Measurements from ENCODE around the gene RBPMS2. TPM values are rescaled to one million over a fixed set of nuclear protein-coding genes. Genes with fewer than 3 reads are reported as not detected.
A peak's percentile ranks its signal among the peaks of the same experiment; 100 is the strongest.

Gene RBPMS2
- total RNA-seq, 1 donor from 2014 or later, result not detected

GRCh38 chr15:64697911-64698369 is 77.4 kb downstream of the RBPMS2 start:
- intact Hi-C loops (cut with DNase I), result no loop called here
- H3K27me3 ChIP-seq, result no peaks in the 10 kb centered on the region
- no peak overlapping the region for H3K4me3 ChIP-seq
- no peaks in the 10 kb centered on the region for H3K9me3 ChIP-seq
- H3K36me3 ChIP-seq, result peaks cover 0 to 6% of the 10 kb centered on the region in 2 donors
- H3K4me1 ChIP-seq, result peaks cover 17 to 56% of the 10 kb centered on the region in 2 donors
- peak overlapping the region; percentile 84 to 85 for H3K27ac ChIP-seq
- DNase-seq (ENCODE audit: low spot score in 2 of 2), result no peak
- no peak for TF ChIP-seq CTCF (IDR thresholded peaks at IDR 0.05)

- Histone ChIP-seq H3K4me3 (no peak overlapping the region), H3K27me3 (no peaks in the 10 kb centered on the region), H3K27ac (no peak overlapping the region), H3K4me1 (peaks cover 21 to 61% of the 10 kb centered on the region in 2 donors), H3K36me3 (peaks cover 0 to 6% of the 10 kb centered on the region in 2 donors), H3K9me3 (no peaks in the 10 kb centered on the region)
- intact Hi-C loops (cut with DNase I), result no loop called here
- TF ChIP-seq CTCF (IDR thresholded peaks at IDR 0.05), result no peak
- DNase-seq (ENCODE audit: low spot score in 2 of 2), result no peak
Observed at GRCh38 chr15:64696481-64696880, 78.9 kb downstream of the RBPMS2 start.

- H3K36me3 ChIP-seq, result peaks cover 4 to 15% of the 10 kb centered on the region in 2 donors
- intact Hi-C loops (cut with DNase I), result no loop called here
- TF ChIP-seq CTCF (IDR thresholded peaks at IDR 0.05), result no peak
- H3K27ac ChIP-seq, result peak overlapping the region in 1 of 2 donors; percentile 7
- H3K4me1 ChIP-seq, result peaks cover 19 to 60% of the 10 kb centered on the region in 2 donors
- no peaks in the 10 kb centered on the region for H3K27me3 ChIP-seq
- no peak for DNase-seq (ENCODE audit: low spot score in 2 of 2)
- H3K4me3 ChIP-seq, result no peak overlapping the region
- H3K9me3 ChIP-seq, result no peaks in the 10 kb centered on the region
Observed at GRCh38 chr15:64695561-64695992, 79.8 kb downstream of the RBPMS2 start.

GRCh38 chr15:64694816-64695215 is 80.6 kb downstream of the RBPMS2 start:
- H3K4me1 ChIP-seq, result peaks cover 19 to 53% of the 10 kb centered on the region in 2 donors
- no peak for DNase-seq (ENCODE audit: low spot score in 2 of 2)

GRCh38 chr15:64693134-64693533 is 82.3 kb downstream of the RBPMS2 start:
- Histone ChIP-seq H3K4me1 (peaks cover 11 to 37% of the 10 kb centered on the region in 2 donors), H3K4me3 (no peak overlapping the region), H3K36me3 (peaks cover 26 to 38% of the 10 kb centered on the region in 2 donors), H3K9me3 (no peaks in the 10 kb centered on the region), H3K27me3 (no peaks in the 10 kb centered on the region), H3K27ac (peak overlapping the region; percentile 51 to 66)
- no peak for TF ChIP-seq CTCF (IDR thresholded peaks at IDR 0.05)
- intact Hi-C loops (cut with DNase I), result no loop called here
- peak in 1 of 2 donors; percentile 82 for DNase-seq (ENCODE audit: low spot score in 2 of 2)

More at GRCh38 chr15:64694816-64695215, 80.6 kb downstream of the RBPMS2 start:
- Histone ChIP-seq H3K4me3 (no peak overlapping the region), H3K27ac (peak overlapping the region in 1 of 2 donors; percentile 66), H3K9me3 (no peaks in the 10 kb centered on the region), H3K36me3 (peaks cover 12 to 22% of the 10 kb centered on the region in 2 donors), H3K27me3 (no peaks in the 10 kb centered on the region)
- no peak for TF ChIP-seq CTCF (IDR thresholded peaks at IDR 0.05)
- intact Hi-C loops (cut with DNase I), result no loop called here

Measured in ascending aorta (tissue), 2 donors.